ENCODE results near the gene EFCAB13.

Gene EFCAB13

GRCh38 chr17:47325176-47325575, 1.4 kb downstream of the EFCAB13 start:
- peaks cover 0 to 3% (median 0%) of the 10 kb centered on the region in 11 experiments; a peak in 3 of 22 replicates for H3K36me3 ChIP-seq
- peak overlapping the region; percentile 64 to 78 (median 66) for H3K4me3 ChIP-seq
- peaks cover 9 to 14% (median 12%) of the 10 kb centered on the region in 11 experiments for H3K9me3 ChIP-seq (replicated peaks in 1 of 11)
- H3K27me3 ChIP-seq = no peaks in the 10 kb centered on the region
- H3K4me2 ChIP-seq = peak overlapping the region; percentile 74 to 95 (median 86)
- peak overlapping the region; percentile 82 to 92 (median 87); a peak in 21 of 22 replicates for H3K27ac ChIP-seq
- TF ChIP-seq Cebpa-rat (IDR thresholded peaks at IDR 0.05) = no peak
- H3K4me1 ChIP-seq = peaks cover 0 to 25% (median 12%) of the 10 kb centered on the region in 10 experiments; a peak in 18 of 20 replicates
- H3K9ac ChIP-seq = peak overlapping the region; percentile 76 to 91 (median 82)
- no peaks in the 10 kb centered on the region for H4K20me1 ChIP-seq

GRCh38 chr17:47330548-47330947, 6.8 kb downstream of the EFCAB13 start:
- Histone ChIP-seq H3K9ac (no peak overlapping the region), H3K36me3 (peaks cover 0 to 31% (median 3%) of the 10 kb centered on the region in 11 experiments; a peak in 6 of 22 replicates), H3K27ac (no peak overlapping the region), H3K9me3 (replicated peaks in 1 of 11) (peaks cover 7 to 30% (median 22%) of the 10 kb centered on the region in 11 experiments; a peak in 18 of 22 replicates), H3K4me1 (peaks cover 7 to 14% (median 12%) of the 10 kb centered on the region in 10 experiments), H3K4me2 (no peak overlapping the region), H4K20me1 (no peaks in the 10 kb centered on the region), H3K27me3 (no peaks in the 10 kb centered on the region), H3K4me3 (no peak overlapping the region)
- no peak for TF ChIP-seq Cebpa-rat (IDR thresholded peaks at IDR 0.05)

- H3K4me2 ChIP-seq = no peak overlapping the region
- no peak overlapping the region for H3K4me3 ChIP-seq
- H3K27ac ChIP-seq = no peak overlapping the region
- H3K4me1 ChIP-seq = peaks cover 14 to 19% (median 19%) of the 10 kb centered on the region in 10 experiments
- TF ChIP-seq Cebpa-rat (IDR thresholded peaks at IDR 0.05) = no peak
- no peak overlapping the region for H3K9ac ChIP-seq
- H4K20me1 ChIP-seq = no peaks in the 10 kb centered on the region
- H3K36me3 ChIP-seq = peaks cover 0 to 34% (median 3%) of the 10 kb centered on the region in 11 experiments; a peak in 6 of 22 replicates
- H3K27me3 ChIP-seq = no peaks in the 10 kb centered on the region
- H3K9me3 ChIP-seq (replicated peaks in 1 of 11) = peaks cover 7 to 35% (median 23%) of the 10 kb centered on the region in 11 experiments; a peak in 18 of 22 replicates
Observed at GRCh38 chr17:47332287-47332686, 8.5 kb downstream of the EFCAB13 start.

GRCh38 chr17:47335101-47335936, 11.6 kb downstream of the EFCAB13 start:
- H3K4me3 ChIP-seq = no peak overlapping the region
- no peaks in the 10 kb centered on the region for H4K20me1 ChIP-seq
- peaks cover 0 to 30% (median 3%) of the 10 kb centered on the region in 11 experiments; a peak in 5 of 22 replicates for H3K36me3 ChIP-seq
- H3K9ac ChIP-seq = no peak overlapping the region
- peaks cover 7 to 35% (median 23%) of the 10 kb centered on the region in 11 experiments; a peak in 18 of 22 replicates for H3K9me3 ChIP-seq (replicated peaks in 1 of 11)
- no peak for TF ChIP-seq Cebpa-rat (IDR thresholded peaks at IDR 0.05)
- peak overlapping the region in 9 of 11 experiments; percentile 17 to 68 (median 43); a peak in 15 of 22 replicates for H3K27ac ChIP-seq
- peaks cover 14 to 19% (median 19%) of the 10 kb centered on the region in 10 experiments for H3K4me1 ChIP-seq
- H3K27me3 ChIP-seq = no peaks in the 10 kb centered on the region
- H3K4me2 ChIP-seq = peak overlapping the region; percentile 12 to 60 (median 51); a peak in 21 of 22 replicates

GRCh38 chr17:47338026-47338425, 14.3 kb downstream of the EFCAB13 start:
- no peaks in the 10 kb centered on the region for H4K20me1 ChIP-seq
- no peak for TF ChIP-seq Cebpa-rat (IDR thresholded peaks at IDR 0.05)
- H3K9ac ChIP-seq = no peak overlapping the region
- no peak overlapping the region for H3K4me2 ChIP-seq
- H3K36me3 ChIP-seq = peaks cover 0 to 23% (median 5%) of the 10 kb centered on the region in 11 experiments; a peak in 5 of 22 replicates
- H3K27me3 ChIP-seq = no peaks in the 10 kb centered on the region
- H3K27ac ChIP-seq = no peak overlapping the region
- peaks cover 7 to 28% (median 15%) of the 10 kb centered on the region in 11 experiments; a peak in 16 of 22 replicates for H3K9me3 ChIP-seq (replicated peaks in 1 of 11)
- no peak overlapping the region for H3K4me3 ChIP-seq
- H3K4me1 ChIP-seq = peaks cover 14 to 19% (median 19%) of the 10 kb centered on the region in 10 experiments

- H3K27me3 ChIP-seq = no peaks in the 10 kb centered on the region
- H3K27ac ChIP-seq = no peak overlapping the region
- no peak overlapping the region for H3K9ac ChIP-seq
- no peak overlapping the region for H3K4me3 ChIP-seq
- H3K4me2 ChIP-seq = no peak overlapping the region
- H3K9me3 ChIP-seq (replicated peaks in 1 of 11) = peaks cover 26 to 43% (median 34%) of the 10 kb centered on the region in 11 experiments
- TF ChIP-seq Cebpa-rat (IDR thresholded peaks at IDR 0.05) = no peak
- H3K4me1 ChIP-seq = peaks cover 0 to 5% (median 0%) of the 10 kb centered on the region in 10 experiments; a peak in 1 of 20 replicates
- peaks cover 0 to 14% (median 0%) of the 10 kb centered on the region in 11 experiments; a peak in 4 of 22 replicates for H3K36me3 ChIP-seq
- H4K20me1 ChIP-seq = no peaks in the 10 kb centered on the region
Observed at GRCh38 chr17:47352848-47353247, 29.1 kb downstream of the EFCAB13 start.

- H3K27me3 ChIP-seq = no peaks in the 10 kb centered on the region
- TF ChIP-seq Cebpa-rat (IDR thresholded peaks at IDR 0.05) = no peak
- no peaks in the 10 kb centered on the region for H4K20me1 ChIP-seq
- peaks cover 41 to 58% (median 48%) of the 10 kb centered on the region in 11 experiments for H3K9me3 ChIP-seq (replicated peaks in 1 of 11)
- H3K36me3 ChIP-seq = peaks cover 0 to 18% (median 0%) of the 10 kb centered on the region in 11 experiments; a peak in 5 of 22 replicates
- peaks cover 0 to 30% (median 19%) of the 10 kb centered on the region in 10 experiments; a peak in 14 of 20 replicates for H3K4me1 ChIP-seq
- no peak overlapping the region for H3K9ac ChIP-seq
- H3K27ac ChIP-seq = no peak overlapping the region
- no peak overlapping the region for H3K4me3 ChIP-seq
- H3K4me2 ChIP-seq = no peak overlapping the region
Observed at GRCh38 chr17:47358652-47359051, 34.9 kb downstream of the EFCAB13 start.

GRCh38 chr17:47363171-47363570, 39.4 kb downstream of the EFCAB13 start:
- H4K20me1 ChIP-seq = no peaks in the 10 kb centered on the region
- peak overlapping the region in 7 of 11 experiments; percentile 13 to 70 (median 63); a peak in 12 of 22 replicates for H3K27ac ChIP-seq
- peak overlapping the region in 1 of 10 experiments; percentile 50; a peak in 1 of 20 replicates for H3K4me3 ChIP-seq
- H3K36me3 ChIP-seq = peaks cover 0 to 5% (median 0%) of the 10 kb centered on the region in 11 experiments; a peak in 3 of 22 replicates
- no peaks in the 10 kb centered on the region for H3K27me3 ChIP-seq
- H3K9me3 ChIP-seq (replicated peaks in 1 of 11) = peaks cover 7 to 31% (median 20%) of the 10 kb centered on the region in 11 experiments
- peak overlapping the region in 6 of 11 experiments; percentile 46 to 77 (median 52); a peak in 9 of 22 replicates for H3K4me2 ChIP-seq
- TF ChIP-seq Cebpa-rat (IDR thresholded peaks at IDR 0.05) = no peak
- peaks cover 0 to 44% (median 19%) of the 10 kb centered on the region in 10 experiments; a peak in 14 of 20 replicates for H3K4me1 ChIP-seq
- H3K9ac ChIP-seq = peak overlapping the region in 2 of 11 experiments; percentile 3 to 58; a peak in 3 of 22 replicates

- Histone ChIP-seq H3K9me3 (replicated peaks in 1 of 11) (peaks cover 12 to 34% (median 20%) of the 10 kb centered on the region in 11 experiments), H3K27ac (no peak overlapping the region), H3K27me3 (no peaks in the 10 kb centered on the region), H3K4me3 (no peak overlapping the region), H3K9ac (no peak overlapping the region), H3K4me1 (peaks cover 0 to 28% (median 8%) of the 10 kb centered on the region in 10 experiments; a peak in 12 of 20 replicates), H3K4me2 (no peak overlapping the region), H3K36me3 (peaks cover 0 to 5% (median 0%) of the 10 kb centered on the region in 11 experiments; a peak in 2 of 22 replicates), H4K20me1 (no peaks in the 10 kb centered on the region)
- no peak for TF ChIP-seq Cebpa-rat (IDR thresholded peaks at IDR 0.05)
Observed at GRCh38 chr17:47367257-47367656, 43.5 kb downstream of the EFCAB13 start.
